Ishikawa (cell line): Measurements from ENCODE around the gene ACSF3.

Experiments used
- CEBPB ChIP-seq: IDR thresholded peaks from 2 replicates; pipeline ENCODE4 v1.6.1; 2012
- CREB1 ChIP-seq: IDR thresholded peaks from 2 replicates; pipeline ENCODE4 v1.6.1; 2012; ENCODE audit warnings: low read depth
- EGR1 ChIP-seq: IDR thresholded peaks from 2 replicates; pipeline ENCODE4 v1.6.1; 2012
- EP300 ChIP-seq: IDR thresholded peaks from 2 replicates; pipeline ENCODE4 v1.6.1; 2012; ENCODE audit warnings: borderline replicate concordance
- FOXM1 ChIP-seq: IDR thresholded peaks from 2 replicates; pipeline ENCODE4 v1.6.1; 2012; ENCODE audit warnings: low read depth, borderline replicate concordance
- NFIC ChIP-seq: IDR thresholded peaks from 2 replicates; pipeline ENCODE4 v1.6.1; 2012
- RAD21 ChIP-seq: IDR thresholded peaks from 2 replicates; pipeline ENCODE4 v1.6.1; 2012; ENCODE audit warnings: low read depth
- TAF1 ChIP-seq: IDR thresholded peaks from 2 replicates; pipeline ENCODE4 v1.6.1; 2012; ENCODE audit warnings: low read depth, mild to moderate bottlenecking
- TCF12 ChIP-seq: IDR thresholded peaks from 2 replicates; pipeline ENCODE4 v1.6.1; 2012; ENCODE audit warnings: low read depth
- TEAD4 ChIP-seq: IDR thresholded peaks from 2 replicates; pipeline ENCODE4 v1.6.1; 2012
- YY1 ChIP-seq: IDR thresholded peaks from 2 replicates; pipeline ENCODE4 v1.6.1; 2012; ENCODE audit warnings: low read depth
- ZBTB7A ChIP-seq: IDR thresholded peaks from 2 replicates; pipeline ENCODE4 v1.6.1; 2012; ENCODE audit warnings: low read depth
- TF ChIP-seq, protein P1 (sequence below): IDR thresholded peaks from 2 replicates; pipeline ENCODE4 v1.6.1; 2012; ENCODE audit warnings: low read depth, mild to moderate bottlenecking
- TF ChIP-seq, protein P2 (sequence below): IDR thresholded peaks from 2 replicates; pipeline ENCODE4 v1.6.1; 2012
- TF ChIP-seq, protein P3 (sequence below): IDR thresholded peaks from 2 replicates; pipeline ENCODE4 v1.6.1; 2012

Gene ACSF3

DNA sequence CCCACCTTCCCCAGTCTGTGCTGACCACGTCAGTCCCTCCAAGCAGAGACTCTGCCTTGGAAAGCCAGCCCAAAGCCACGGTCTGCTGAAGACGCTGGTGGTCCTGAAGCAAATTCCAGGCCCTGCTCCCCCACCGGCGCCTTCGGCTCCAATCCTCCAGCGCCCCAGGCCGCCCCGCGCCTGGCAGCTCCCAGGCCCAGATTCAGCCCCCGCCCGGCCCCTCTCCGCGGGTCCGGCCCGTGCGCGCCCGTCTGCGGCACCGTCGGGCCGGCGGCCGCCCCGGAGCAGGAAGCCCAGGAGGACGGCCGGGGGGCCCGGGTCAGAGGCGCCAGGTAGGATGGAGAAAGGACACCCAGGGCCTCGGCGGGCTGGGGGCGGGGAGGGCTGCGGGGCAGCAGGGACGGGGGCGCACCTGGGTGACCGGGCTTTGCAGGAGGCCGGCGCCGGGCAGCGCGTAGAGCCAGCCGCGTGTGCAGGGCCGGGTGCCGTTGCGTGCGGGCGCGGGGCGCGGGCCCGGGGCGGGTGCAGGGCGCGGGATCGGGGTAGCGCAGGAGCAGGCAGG, 107.3 kb downstream of the ACSF3 start:
- TF ChIP-seq CREB1, result no peak
- TF ChIP-seq, protein P1, sequence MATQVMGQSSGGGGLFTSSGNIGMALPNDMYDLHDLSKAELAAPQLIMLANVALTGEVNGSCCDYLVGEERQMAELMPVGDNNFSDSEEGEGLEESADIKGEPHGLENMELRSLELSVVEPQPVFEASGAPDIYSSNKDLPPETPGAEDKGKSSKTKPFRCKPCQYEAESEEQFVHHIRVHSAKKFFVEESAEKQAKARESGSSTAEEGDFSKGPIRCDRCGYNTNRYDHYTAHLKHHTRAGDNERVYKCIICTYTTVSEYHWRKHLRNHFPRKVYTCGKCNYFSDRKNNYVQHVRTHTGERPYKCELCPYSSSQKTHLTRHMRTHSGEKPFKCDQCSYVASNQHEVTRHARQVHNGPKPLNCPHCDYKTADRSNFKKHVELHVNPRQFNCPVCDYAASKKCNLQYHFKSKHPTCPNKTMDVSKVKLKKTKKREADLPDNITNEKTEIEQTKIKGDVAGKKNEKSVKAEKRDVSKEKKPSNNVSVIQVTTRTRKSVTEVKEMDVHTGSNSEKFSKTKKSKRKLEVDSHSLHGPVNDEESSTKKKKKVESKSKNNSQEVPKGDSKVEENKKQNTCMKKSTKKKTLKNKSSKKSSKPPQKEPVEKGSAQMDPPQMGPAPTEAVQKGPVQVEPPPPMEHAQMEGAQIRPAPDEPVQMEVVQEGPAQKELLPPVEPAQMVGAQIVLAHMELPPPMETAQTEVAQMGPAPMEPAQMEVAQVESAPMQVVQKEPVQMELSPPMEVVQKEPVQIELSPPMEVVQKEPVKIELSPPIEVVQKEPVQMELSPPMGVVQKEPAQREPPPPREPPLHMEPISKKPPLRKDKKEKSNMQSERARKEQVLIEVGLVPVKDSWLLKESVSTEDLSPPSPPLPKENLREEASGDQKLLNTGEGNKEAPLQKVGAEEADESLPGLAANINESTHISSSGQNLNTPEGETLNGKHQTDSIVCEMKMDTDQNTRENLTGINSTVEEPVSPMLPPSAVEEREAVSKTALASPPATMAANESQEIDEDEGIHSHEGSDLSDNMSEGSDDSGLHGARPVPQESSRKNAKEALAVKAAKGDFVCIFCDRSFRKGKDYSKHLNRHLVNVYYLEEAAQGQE, result no peak
- TF ChIP-seq YY1, result no peak
- TF ChIP-seq, protein P2, sequence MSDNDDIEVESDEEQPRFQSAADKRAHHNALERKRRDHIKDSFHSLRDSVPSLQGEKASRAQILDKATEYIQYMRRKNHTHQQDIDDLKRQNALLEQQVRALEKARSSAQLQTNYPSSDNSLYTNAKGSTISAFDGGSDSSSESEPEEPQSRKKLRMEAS, result no peak
- TF ChIP-seq NFIC, result no peak

DNA sequence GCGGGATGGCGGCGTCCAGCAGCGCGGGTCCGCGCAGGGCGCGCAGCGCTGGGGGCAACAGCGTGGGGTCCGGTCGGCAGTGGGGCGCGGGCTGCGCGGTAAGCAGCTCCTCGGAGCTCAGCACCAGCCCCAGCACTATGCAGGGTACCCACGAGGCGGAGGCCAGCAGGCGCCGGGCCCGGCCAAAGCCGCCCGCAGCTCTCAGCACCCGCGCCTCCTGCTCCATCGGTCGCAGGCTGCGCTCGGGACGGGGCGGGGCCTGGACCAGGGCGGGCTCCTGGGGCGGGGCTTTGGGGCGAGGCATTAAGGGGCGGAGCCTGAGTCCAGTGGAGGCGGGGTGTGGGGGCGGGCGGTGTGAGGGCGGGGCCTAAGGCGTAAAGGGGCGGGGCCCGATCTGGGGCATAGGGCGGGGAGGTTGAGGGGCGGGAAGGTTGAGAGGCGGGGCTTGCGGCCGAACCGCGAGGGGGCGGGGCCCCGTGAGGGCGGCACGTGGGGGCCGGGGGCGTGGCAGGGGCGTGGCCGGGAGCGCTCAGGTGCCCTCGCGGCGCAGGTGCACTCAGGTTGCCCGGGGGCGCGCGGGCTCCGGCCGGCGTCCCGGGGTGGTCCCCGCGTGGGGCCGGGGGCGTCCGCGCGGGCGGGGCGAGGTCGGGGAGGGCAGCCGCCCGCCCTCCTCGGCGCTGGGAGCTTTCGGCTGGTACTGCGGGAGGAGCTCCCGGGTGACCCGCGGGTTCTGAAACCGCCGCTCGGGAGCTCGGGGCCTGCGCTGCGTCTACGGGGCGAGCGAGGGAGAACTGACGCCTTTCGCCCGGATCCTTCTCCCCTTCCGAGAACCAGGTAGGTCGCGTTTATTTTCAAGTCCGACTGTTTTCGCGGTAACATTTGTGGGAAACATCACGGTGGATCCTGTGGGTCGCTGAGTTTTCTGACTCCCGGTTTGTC, 108.1 kb downstream of the ACSF3 start:
- TF ChIP-seq EP300 (no peak), TAF1 (no peak), ZBTB7A (no peak), FOXM1 (no peak), TCF12 (no peak)
- TF ChIP-seq, protein P3, sequence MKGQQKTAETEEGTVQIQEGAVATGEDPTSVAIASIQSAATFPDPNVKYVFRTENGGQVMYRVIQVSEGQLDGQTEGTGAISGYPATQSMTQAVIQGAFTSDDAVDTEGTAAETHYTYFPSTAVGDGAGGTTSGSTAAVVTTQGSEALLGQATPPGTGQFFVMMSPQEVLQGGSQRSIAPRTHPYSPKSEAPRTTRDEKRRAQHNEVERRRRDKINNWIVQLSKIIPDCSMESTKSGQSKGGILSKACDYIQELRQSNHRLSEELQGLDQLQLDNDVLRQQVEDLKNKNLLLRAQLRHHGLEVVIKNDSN, result peak; percentile 83

DNA sequence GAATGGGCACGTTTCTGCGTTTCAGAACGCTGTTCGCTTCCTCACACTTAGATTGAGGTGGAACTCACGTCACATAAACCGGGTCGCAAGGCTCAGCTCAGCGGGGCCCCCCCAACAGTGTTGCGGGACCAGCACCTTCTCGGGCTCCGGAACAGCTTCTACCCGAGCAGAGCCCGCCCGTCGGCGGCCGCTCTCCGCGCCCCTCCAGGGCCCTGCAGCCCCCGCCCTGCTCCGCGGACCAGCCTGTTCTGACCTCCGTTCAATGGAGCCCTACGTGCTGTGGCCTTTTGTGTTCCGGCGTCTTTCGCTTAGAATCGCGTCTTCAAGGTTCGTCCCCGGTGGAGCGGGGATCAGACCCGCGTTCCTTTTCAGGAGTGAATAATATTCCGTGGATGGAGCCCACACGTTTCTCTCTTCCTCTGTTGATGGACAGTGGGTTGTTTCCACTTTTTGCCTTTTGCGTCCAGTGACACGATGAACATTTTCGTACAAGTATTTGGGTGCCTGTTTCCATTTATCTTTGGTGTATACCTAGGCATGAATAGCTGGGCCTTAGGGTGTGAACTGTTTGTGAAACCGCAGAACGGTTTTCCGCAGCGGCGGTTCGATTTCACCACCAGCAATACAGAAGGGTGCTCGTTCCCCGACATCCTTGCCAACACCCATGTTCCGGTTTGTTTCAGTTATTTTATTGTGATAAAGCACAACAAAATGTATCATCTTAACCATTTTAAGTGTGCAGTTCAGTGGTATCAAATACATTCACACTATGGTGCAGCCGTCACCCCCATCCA, 109.0 kb downstream of the ACSF3 start:
- TF ChIP-seq, protein P1, result no peak
- TF ChIP-seq FOXM1 (no peak), CREB1 (no peak), EGR1 (no peak), YY1 (no peak), NFIC (no peak), CEBPB (no peak), ZBTB7A (no peak), TEAD4 (no peak), TAF1 (no peak), TCF12 (no peak), EP300 (no peak), RAD21 (no peak)
- TF ChIP-seq, protein P2, result no peak
- TF ChIP-seq, protein P3, result no peak
